ENCODE data around the gene PRDM16.

DNA sequence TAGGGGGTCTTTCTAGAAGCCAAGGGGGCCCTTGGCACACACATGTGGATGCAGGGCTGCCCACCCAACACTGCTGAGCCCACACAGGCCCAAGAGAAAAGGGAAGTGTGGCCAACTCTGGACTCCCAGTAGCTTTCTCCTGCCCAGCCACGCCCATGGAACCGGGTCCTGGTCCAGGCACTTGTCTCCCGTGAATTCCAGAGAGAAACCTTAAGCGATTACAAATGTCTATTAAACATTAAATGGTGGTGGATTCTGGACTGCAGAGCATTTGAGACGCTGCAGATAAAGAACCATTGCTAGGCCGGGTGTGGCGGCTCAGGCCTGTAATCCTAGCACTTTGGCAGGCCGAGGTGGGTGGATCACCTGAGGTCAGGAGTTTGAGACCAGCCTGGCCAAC lies 284.9 kb downstream of the PRDM16 start:
- TF ChIP-seq, protein P1, sequence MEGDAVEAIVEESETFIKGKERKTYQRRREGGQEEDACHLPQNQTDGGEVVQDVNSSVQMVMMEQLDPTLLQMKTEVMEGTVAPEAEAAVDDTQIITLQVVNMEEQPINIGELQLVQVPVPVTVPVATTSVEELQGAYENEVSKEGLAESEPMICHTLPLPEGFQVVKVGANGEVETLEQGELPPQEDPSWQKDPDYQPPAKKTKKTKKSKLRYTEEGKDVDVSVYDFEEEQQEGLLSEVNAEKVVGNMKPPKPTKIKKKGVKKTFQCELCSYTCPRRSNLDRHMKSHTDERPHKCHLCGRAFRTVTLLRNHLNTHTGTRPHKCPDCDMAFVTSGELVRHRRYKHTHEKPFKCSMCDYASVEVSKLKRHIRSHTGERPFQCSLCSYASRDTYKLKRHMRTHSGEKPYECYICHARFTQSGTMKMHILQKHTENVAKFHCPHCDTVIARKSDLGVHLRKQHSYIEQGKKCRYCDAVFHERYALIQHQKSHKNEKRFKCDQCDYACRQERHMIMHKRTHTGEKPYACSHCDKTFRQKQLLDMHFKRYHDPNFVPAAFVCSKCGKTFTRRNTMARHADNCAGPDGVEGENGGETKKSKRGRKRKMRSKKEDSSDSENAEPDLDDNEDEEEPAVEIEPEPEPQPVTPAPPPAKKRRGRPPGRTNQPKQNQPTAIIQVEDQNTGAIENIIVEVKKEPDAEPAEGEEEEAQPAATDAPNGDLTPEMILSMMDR (IDR thresholded peaks at IDR 0.05) = no peak
- TF ChIP-seq, protein P2, sequence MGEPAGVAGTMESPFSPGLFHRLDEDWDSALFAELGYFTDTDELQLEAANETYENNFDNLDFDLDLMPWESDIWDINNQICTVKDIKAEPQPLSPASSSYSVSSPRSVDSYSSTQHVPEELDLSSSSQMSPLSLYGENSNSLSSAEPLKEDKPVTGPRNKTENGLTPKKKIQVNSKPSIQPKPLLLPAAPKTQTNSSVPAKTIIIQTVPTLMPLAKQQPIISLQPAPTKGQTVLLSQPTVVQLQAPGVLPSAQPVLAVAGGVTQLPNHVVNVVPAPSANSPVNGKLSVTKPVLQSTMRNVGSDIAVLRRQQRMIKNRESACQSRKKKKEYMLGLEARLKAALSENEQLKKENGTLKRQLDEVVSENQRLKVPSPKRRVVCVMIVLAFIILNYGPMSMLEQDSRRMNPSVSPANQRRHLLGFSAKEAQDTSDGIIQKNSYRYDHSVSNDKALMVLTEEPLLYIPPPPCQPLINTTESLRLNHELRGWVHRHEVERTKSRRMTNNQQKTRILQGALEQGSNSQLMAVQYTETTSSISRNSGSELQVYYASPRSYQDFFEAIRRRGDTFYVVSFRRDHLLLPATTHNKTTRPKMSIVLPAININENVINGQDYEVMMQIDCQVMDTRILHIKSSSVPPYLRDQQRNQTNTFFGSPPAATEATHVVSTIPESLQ (CRISPR knock-in tag; IDR thresholded peaks at IDR 0.05) = no peak
- no peak for TF ChIP-seq HMGA2 (CRISPR knock-in tag; IDR thresholded peaks at IDR 0.05)
- TF ChIP-seq CREB1 (CRISPR knock-in tag; IDR thresholded peaks at IDR 0.05) = no peak
- no peak for TF ChIP-seq MAX (CRISPR knock-in tag; IDR thresholded peaks at IDR 0.05)
- no peak for TF ChIP-seq NR1H2 (CRISPR knock-in tag; IDR thresholded peaks at IDR 0.05)
- no peak for TF ChIP-seq IRF1 (CRISPR knock-in tag; IDR thresholded peaks at IDR 0.05)
- TF ChIP-seq ZNF121 (CRISPR knock-in tag; IDR thresholded peaks at IDR 0.05) = no peak
- TF ChIP-seq NFYB (CRISPR knock-in tag; conservative IDR thresholded peaks at IDR 0.05; ENCODE audit: low read depth) = no peak
- no peak for TF ChIP-seq ATF1 (CRISPR knock-in tag; IDR thresholded peaks at IDR 0.05)
- TF ChIP-seq PRRX2 (CRISPR knock-in tag; IDR thresholded peaks at IDR 0.05) = no peak
- no peak for TF ChIP-seq JUN (CRISPR knock-in tag; IDR thresholded peaks at IDR 0.05)
- TF ChIP-seq, protein P3, sequence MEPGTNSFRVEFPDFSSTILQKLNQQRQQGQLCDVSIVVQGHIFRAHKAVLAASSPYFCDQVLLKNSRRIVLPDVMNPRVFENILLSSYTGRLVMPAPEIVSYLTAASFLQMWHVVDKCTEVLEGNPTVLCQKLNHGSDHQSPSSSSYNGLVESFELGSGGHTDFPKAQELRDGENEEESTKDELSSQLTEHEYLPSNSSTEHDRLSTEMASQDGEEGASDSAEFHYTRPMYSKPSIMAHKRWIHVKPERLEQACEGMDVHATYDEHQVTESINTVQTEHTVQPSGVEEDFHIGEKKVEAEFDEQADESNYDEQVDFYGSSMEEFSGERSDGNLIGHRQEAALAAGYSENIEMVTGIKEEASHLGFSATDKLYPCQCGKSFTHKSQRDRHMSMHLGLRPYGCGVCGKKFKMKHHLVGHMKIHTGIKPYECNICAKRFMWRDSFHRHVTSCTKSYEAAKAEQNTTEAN (CRISPR knock-in tag; IDR thresholded peaks at IDR 0.05) = no peak
- TF ChIP-seq, protein P4, sequence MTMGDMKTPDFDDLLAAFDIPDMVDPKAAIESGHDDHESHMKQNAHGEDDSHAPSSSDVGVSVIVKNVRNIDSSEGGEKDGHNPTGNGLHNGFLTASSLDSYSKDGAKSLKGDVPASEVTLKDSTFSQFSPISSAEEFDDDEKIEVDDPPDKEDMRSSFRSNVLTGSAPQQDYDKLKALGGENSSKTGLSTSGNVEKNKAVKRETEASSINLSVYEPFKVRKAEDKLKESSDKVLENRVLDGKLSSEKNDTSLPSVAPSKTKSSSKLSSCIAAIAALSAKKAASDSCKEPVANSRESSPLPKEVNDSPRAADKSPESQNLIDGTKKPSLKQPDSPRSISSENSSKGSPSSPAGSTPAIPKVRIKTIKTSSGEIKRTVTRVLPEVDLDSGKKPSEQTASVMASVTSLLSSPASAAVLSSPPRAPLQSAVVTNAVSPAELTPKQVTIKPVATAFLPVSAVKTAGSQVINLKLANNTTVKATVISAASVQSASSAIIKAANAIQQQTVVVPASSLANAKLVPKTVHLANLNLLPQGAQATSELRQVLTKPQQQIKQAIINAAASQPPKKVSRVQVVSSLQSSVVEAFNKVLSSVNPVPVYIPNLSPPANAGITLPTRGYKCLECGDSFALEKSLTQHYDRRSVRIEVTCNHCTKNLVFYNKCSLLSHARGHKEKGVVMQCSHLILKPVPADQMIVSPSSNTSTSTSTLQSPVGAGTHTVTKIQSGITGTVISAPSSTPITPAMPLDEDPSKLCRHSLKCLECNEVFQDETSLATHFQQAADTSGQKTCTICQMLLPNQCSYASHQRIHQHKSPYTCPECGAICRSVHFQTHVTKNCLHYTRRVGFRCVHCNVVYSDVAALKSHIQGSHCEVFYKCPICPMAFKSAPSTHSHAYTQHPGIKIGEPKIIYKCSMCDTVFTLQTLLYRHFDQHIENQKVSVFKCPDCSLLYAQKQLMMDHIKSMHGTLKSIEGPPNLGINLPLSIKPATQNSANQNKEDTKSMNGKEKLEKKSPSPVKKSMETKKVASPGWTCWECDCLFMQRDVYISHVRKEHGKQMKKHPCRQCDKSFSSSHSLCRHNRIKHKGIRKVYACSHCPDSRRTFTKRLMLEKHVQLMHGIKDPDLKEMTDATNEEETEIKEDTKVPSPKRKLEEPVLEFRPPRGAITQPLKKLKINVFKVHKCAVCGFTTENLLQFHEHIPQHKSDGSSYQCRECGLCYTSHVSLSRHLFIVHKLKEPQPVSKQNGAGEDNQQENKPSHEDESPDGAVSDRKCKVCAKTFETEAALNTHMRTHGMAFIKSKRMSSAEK (CRISPR knock-in tag; IDR thresholded peaks at IDR 0.05; ENCODE audit: borderline replicate concordance) = no peak
